H9 (cell line): Measurements from ENCODE around the gene CDHR2. TPM values are rescaled to one million over a fixed set of nuclear protein-coding genes. Genes with fewer than 3 reads are reported as not detected.
A peak's percentile ranks its signal among the peaks of the same experiment; 100 is the strongest.

Experiments used
- DNase-seq: peaks from one replicate; pipeline ENCODE4 v3.0.0-alpha.2; 2017
- H2AFZ ChIP-seq: one replicate; pipeline ENCODE4 v1.6.1; 2013; ENCODE audit warnings: mild to moderate bottlenecking, low read length, control low read depth, moderate library complexity
- H2AK5ac ChIP-seq: 2 replicates; pipeline ENCODE4 v1.6.1; 2013; ENCODE audit warnings: low read length, control low read depth, mixed read lengths; ENCODE audit not compliant: insufficient read length
- H2BK120ac ChIP-seq: one replicate; pipeline ENCODE4 v1.6.1; 2013; ENCODE audit warnings: low read depth, mild to moderate bottlenecking, low read length, control low read depth, inconsistent platforms; ENCODE audit not compliant: poor library complexity, severe bottlenecking
- H2BK12ac ChIP-seq: 2 replicates; pipeline ENCODE4 v1.6.1; 2013; ENCODE audit warnings: low read length, control low read depth, mixed read lengths, low read depth; ENCODE audit not compliant: insufficient read length
- H2BK15ac ChIP-seq: 2 replicates; pipeline ENCODE4 v1.6.1; 2013; ENCODE audit warnings: low read depth, low read length, control low read depth
- H2BK20ac ChIP-seq: one replicate; pipeline ENCODE4 v1.6.1; 2013; ENCODE audit warnings: low read depth, mild to moderate bottlenecking, low read length, control low read depth, inconsistent platforms; ENCODE audit not compliant: poor library complexity, severe bottlenecking
- H2BK5ac ChIP-seq: 2 replicates; pipeline ENCODE4 v1.6.1; 2013; ENCODE audit warnings: low read length, control low read depth, mixed read lengths; ENCODE audit not compliant: insufficient read length
- H3K14ac ChIP-seq: 2 replicates; pipeline ENCODE4 v1.6.1; 2013; ENCODE audit warnings: low read length, control low read depth; ENCODE audit not compliant: insufficient read depth
- H3K18ac ChIP-seq: 2 replicates; pipeline ENCODE4 v1.6.1; 2013; ENCODE audit warnings: low read depth, mild to moderate bottlenecking, mixed read lengths, low read length, control low read depth; ENCODE audit not compliant: insufficient read length
- H3K23ac ChIP-seq: 2 replicates; pipeline ENCODE4 v1.6.1; 2013; ENCODE audit warnings: low read length, control low read depth, mixed read lengths, low read depth; ENCODE audit not compliant: insufficient read length
- H3K23me2 ChIP-seq: 2 replicates; pipeline ENCODE4 v1.6.1; 2013; ENCODE audit warnings: low read depth, mild to moderate bottlenecking, mixed read lengths, low read length, control low read depth; ENCODE audit not compliant: insufficient read length, poor library complexity, severe bottlenecking
- H3K27ac ChIP-seq: 2 replicates; pipeline ENCODE4 v1.5.1; 2013; ENCODE audit warnings: low read length, control low read depth, mixed read lengths, low read depth; ENCODE audit not compliant: insufficient read length
- H3K27me3 ChIP-seq: 2 replicates; pipeline ENCODE4 v1.6.1; 2013; ENCODE audit warnings: low read length, control low read depth, inconsistent platforms; ENCODE audit not compliant: insufficient read depth
- H3K4ac ChIP-seq: 2 replicates; pipeline ENCODE4 v1.6.1; 2013; ENCODE audit warnings: low read depth, mild to moderate bottlenecking, control low read depth, inconsistent platforms, low read length, moderate library complexity
- H3K4me1 ChIP-seq: 2 replicates; pipeline ENCODE4 v1.6.1; 2013; ENCODE audit warnings: low read length, control low read depth, inconsistent platforms; ENCODE audit not compliant: insufficient read depth
- H3K4me2 ChIP-seq: 2 replicates; pipeline ENCODE4 v1.6.1; 2013; ENCODE audit warnings: low read length, control low read depth, mixed read lengths; ENCODE audit not compliant: insufficient read length, insufficient read depth
- H3K56ac ChIP-seq: 2 replicates; pipeline ENCODE4 v1.6.1; 2013; ENCODE audit warnings: low read depth, mild to moderate bottlenecking, mixed read lengths, low read length, control low read depth; ENCODE audit not compliant: insufficient read length
- H3K79me1 ChIP-seq: 2 replicates; pipeline ENCODE4 v1.6.1; 2013; ENCODE audit warnings: low read depth, mild to moderate bottlenecking, moderate library complexity, low read length, control low read depth, inconsistent platforms; ENCODE audit not compliant: insufficient read depth, poor library complexity, severe bottlenecking
- H3K79me2 ChIP-seq: 2 replicates; pipeline ENCODE4 v1.6.1; 2013; ENCODE audit warnings: low read length, control low read depth, inconsistent platforms; ENCODE audit not compliant: insufficient read depth
- H3K9ac ChIP-seq: 2 replicates; pipeline ENCODE4 v1.6.1; 2013; ENCODE audit warnings: low read length, control low read depth, mixed read lengths; ENCODE audit not compliant: insufficient read length; ENCODE audit errors: extremely low read depth
- H3K9me3 ChIP-seq: one replicate; pipeline ENCODE4 v1.6.1; 2013; ENCODE audit warnings: low read depth, low read length, inconsistent platforms; ENCODE audit not compliant: control insufficient read depth
- H3T11ph ChIP-seq: one replicate; pipeline ENCODE4 v1.6.1; 2013; ENCODE audit warnings: mild to moderate bottlenecking, low read length, control low read depth, inconsistent platforms
- H4K20me1 ChIP-seq: one replicate; pipeline ENCODE4 v1.6.1; 2013; ENCODE audit not compliant: control insufficient read depth, insufficient read length, insufficient read depth
- H4K5ac ChIP-seq: 2 replicates; pipeline ENCODE4 v1.6.1; 2013; ENCODE audit warnings: low read depth, mild to moderate bottlenecking, mixed read lengths, low read length, control low read depth; ENCODE audit not compliant: insufficient read length
- H4K8ac ChIP-seq: replicated peaks from 2 replicates; pipeline ENCODE4 v1.6.1; 2013; ENCODE audit warnings: low read length, control low read depth, mixed read lengths, low read depth; ENCODE audit not compliant: insufficient read length
- H4K91ac ChIP-seq: 2 replicates; pipeline ENCODE4 v1.6.1; 2013; ENCODE audit warnings: low read depth, mild to moderate bottlenecking, moderate library complexity, mixed read lengths, low read length, control low read depth; ENCODE audit not compliant: insufficient read length
- H3K27ac Mint-ChIP-seq, 3 experiments: 2 replicates in 2 of 3; 3 replicates in 1 of 3; pipeline ENCODE4 v1.8.0; 2020 to 2021; ENCODE audit warnings: mixed read lengths in 3 of 3, mild to moderate bottlenecking in 1 of 3, moderate library complexity in 1 of 3
- H3K27me3 Mint-ChIP-seq: 2 replicates; pipeline ENCODE4 v1.8.0; 2021; ENCODE audit warnings: low read depth, mild to moderate bottlenecking, moderate library complexity, mixed read lengths
- H3K36me3 Mint-ChIP-seq, 3 experiments: 2 replicates in 2 of 3; 3 replicates in 1 of 3; pipeline ENCODE4 v1.8.0; 2020 to 2021; ENCODE audit warnings: low read depth in 3 of 3, mixed read lengths in 3 of 3; ENCODE audit not compliant: insufficient read depth in 1 of 3
- H3K4me1 Mint-ChIP-seq, 2 experiments: 2 replicates each; pipeline ENCODE4 v1.8.0; 2020; ENCODE audit warnings: mixed read lengths in 2 of 2
- H3K4me3 Mint-ChIP-seq, 2 experiments: 2 replicates in 1 of 2; 3 replicates in 1 of 2; pipeline ENCODE4 v1.8.0; 2020 to 2021; ENCODE audit warnings: mild to moderate bottlenecking in 2 of 2, mixed read lengths in 2 of 2, moderate library complexity in 1 of 2
- H3K9me3 Mint-ChIP-seq, 2 experiments: 2 replicates in 1 of 2; 3 replicates in 1 of 2; pipeline ENCODE4 v1.8.0; 2020; ENCODE audit warnings: mild to moderate bottlenecking in 2 of 2, mixed read lengths in 2 of 2, moderate library complexity in 1 of 2
- WGBS: extraction: QIAGEN DNeasy Blood & Tissue Kit; methylation state at CpG from one replicate; pipeline ENCODE4 v1.1.7; 2013; ENCODE audit warnings: missing lambda C conversion rate, low lambda C conversion rate, mixed read lengths; ENCODE audit not compliant: insufficient read length; ENCODE audit errors: extremely low coverage; 5-methylcytosine and 5-hydroxymethylcytosine counted together
- total RNA-seq: library from RNA; stranded (reverse); gene quantifications from 2 replicates; pipeline ENCODE4 v1.2.1, GENCODE V29; 2021
- TF ChIP-seq, protein P1 (sequence below): fragments of 200-600 bp; sonication (generic); conservative IDR thresholded peaks from 3 replicates; pipeline ENCODE4 v1.8.0; 2021; ENCODE audit warnings: antibody characterized with exemption, mild to moderate bottlenecking

The CDHR2 gene
- total RNA-seq, 1 experiment from 2014 or later: 0.90 TPM

DNA sequence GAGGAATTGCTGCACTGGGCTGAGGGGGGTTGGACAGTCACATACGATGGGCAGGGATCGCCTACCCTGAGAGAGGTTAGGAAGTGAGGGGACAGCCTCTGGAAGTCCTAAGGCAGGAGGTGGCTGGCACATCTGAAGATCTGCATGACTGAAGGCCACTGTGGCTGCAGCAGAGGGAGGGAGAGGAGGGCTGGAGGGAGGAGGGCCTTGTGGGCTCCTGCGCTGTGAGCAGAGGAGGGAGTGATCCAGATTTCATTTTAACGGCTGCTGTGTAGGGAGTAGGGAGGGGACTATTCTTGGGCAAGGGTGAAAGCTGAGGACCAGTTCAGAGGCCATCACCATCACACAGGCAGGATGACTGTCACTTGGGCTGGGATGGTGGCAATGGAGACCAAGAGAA is 88.4 kb downstream of the CDHR2 start:
- peaks cover 0 to 6% (median 2%) of the 10 kb centered on the region in 3 experiments; a peak in 4 of 7 replicates for H3K36me3 Mint-ChIP-seq
- TF ChIP-seq, protein P1, sequence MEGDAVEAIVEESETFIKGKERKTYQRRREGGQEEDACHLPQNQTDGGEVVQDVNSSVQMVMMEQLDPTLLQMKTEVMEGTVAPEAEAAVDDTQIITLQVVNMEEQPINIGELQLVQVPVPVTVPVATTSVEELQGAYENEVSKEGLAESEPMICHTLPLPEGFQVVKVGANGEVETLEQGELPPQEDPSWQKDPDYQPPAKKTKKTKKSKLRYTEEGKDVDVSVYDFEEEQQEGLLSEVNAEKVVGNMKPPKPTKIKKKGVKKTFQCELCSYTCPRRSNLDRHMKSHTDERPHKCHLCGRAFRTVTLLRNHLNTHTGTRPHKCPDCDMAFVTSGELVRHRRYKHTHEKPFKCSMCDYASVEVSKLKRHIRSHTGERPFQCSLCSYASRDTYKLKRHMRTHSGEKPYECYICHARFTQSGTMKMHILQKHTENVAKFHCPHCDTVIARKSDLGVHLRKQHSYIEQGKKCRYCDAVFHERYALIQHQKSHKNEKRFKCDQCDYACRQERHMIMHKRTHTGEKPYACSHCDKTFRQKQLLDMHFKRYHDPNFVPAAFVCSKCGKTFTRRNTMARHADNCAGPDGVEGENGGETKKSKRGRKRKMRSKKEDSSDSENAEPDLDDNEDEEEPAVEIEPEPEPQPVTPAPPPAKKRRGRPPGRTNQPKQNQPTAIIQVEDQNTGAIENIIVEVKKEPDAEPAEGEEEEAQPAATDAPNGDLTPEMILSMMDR: no peak
- Histone ChIP-seq H2AFZ (no peak overlapping the region), H3K14ac (no peak overlapping the region), H3K9me3 (no peaks in the 10 kb centered on the region), H3K79me1 (no peaks in the 10 kb centered on the region), H2BK12ac (no peak overlapping the region), H3T11ph (no peak overlapping the region), H3K56ac (no peak overlapping the region), H3K79me2 (no peaks in the 10 kb centered on the region), H2BK15ac (no peak overlapping the region), H4K5ac (no peak overlapping the region), H4K8ac (no peak overlapping the region), H3K18ac (no peak overlapping the region), H3K4me1 (no peaks in the 10 kb centered on the region; the same call in 1 of the 2 replicates), H4K91ac (no peak overlapping the region), H3K9ac (no peak overlapping the region), H3K23ac (no peak overlapping the region), H4K20me1 (no peaks in the 10 kb centered on the region), H2BK5ac (no peak overlapping the region), H2AK5ac (no peak overlapping the region), H2BK120ac (no peak overlapping the region), H3K4ac (no peak overlapping the region), H3K27ac (no peak overlapping the region), H3K27me3 (no peaks in the 10 kb centered on the region), H3K23me2 (no peaks in the 10 kb centered on the region), H3K4me2 (no peak overlapping the region), H2BK20ac (no peak overlapping the region)
- H3K27me3 Mint-ChIP-seq: peaks cover 39% of the 10 kb centered on the region
- peaks cover 40 to 54% of the 10 kb centered on the region in 2 experiments for H3K4me1 Mint-ChIP-seq
- H3K9me3 Mint-ChIP-seq: peaks cover 0 to 10% of the 10 kb centered on the region in 2 experiments; a peak in 3 of 5 replicates
- DNase-seq: no peak
- no peak overlapping the region; a peak in 1 of 7 replicates for H3K27ac Mint-ChIP-seq
- WGBS: no CpG with 5 or more reads among the region's 4 CpGs
- peak overlapping the region in 1 of 2 experiments; percentile 10; a peak in 2 of 5 replicates for H3K4me3 Mint-ChIP-seq
